ENCODE measurements around the gene ALDOB. TPM values are rescaled to one million over a fixed set of nuclear protein-coding genes. Genes with fewer than 3 reads are reported as not detected.
A peak's percentile ranks its signal among the peaks of the same experiment; 100 is the strongest.

ALDOB gene
- polyA plus RNA-seq, 2 of the 4 experiments (the other 2 are of a cell fraction): not detected

- peaks cover 10% of the 10 kb centered on the region; the same call in 1 of the 3 replicates for H3K4me1 ChIP-seq
- ChIA-PET CTCF (interaction anchor here (1.3 to 2.4 kb wide), 4 partner anchors 11 to 131 kb away, joined by 3 to 17 read pairs (median 4); no protein-coding TSS in a partner anchor), POLR2A (interaction anchor here (0.6 to 1.3 kb wide), 21 partner anchors 10 to 280 kb away, joined by 3 to 12 read pairs (median 5); partner anchors contain the start of gene RNF20)
- no peak for TF ChIP-seq HOXB5 (CRISPR knock-in tag; IDR thresholded peaks at IDR 0.05)
- peak; percentile 58; the same call in 1 of the 2 replicates for TF ChIP-seq PHF8 (IDR thresholded peaks at IDR 0.05; ENCODE audit: borderline replicate concordance, low read depth)
- ATAC-seq: no peak; a peak in 4 of 6 replicates
- peak overlapping the region; percentile 56 for H3K4me3 ChIP-seq
- FAIRE-seq: no peak
- H3K4me2 ChIP-seq: peak overlapping the region; percentile 94
- DNase-seq (ENCODE audit: low read depth in 1 of 2, low spot score in 1 of 2): peak in 1 of 2 experiments; percentile 3
- WGBS (ENCODE audit: missing lambda C conversion rate): 11% methylated on average over 19 of the region's 28 CpGs
- peaks cover 63% of the 10 kb centered on the region for H3K9me3 ChIP-seq
- H3K27ac ChIP-seq: peak overlapping the region; percentile 80 to 95
Measured at GRCh38 chr9:101398930-101399642, 36.5 kb downstream of the ALDOB start.

- CTCF ChIA-PET: interaction anchor here (1.3 to 2.4 kb wide), 4 partner anchors 10 to 132 kb away, joined by 4 to 17 read pairs (median 4); no protein-coding TSS in a partner anchor
- no peak for TF ChIP-seq RNF2 (IDR thresholded peaks at IDR 0.05; ENCODE audit: borderline replicate concordance, low read depth)
- TF ChIP-seq NR3C1 (IDR thresholded peaks at IDR 0.05): no peak
- 0 out of 2 replicates have a peak, but pooled peaks have one; percentile 42 for TF ChIP-seq HOXA7 (CRISPR knock-in tag; IDR thresholded peaks at IDR 0.05)
- TF ChIP-seq NFE2L2 (conservative IDR thresholded peaks at IDR 0.05; ENCODE audit: low read length): no peak
- TF ChIP-seq ATOH8 (CRISPR knock-in tag; IDR thresholded peaks at IDR 0.05; ENCODE audit: low read depth): no peak
- TF ChIP-seq MAX (IDR thresholded peaks at IDR 0.05): peak; percentile 44
- peak; percentile 63 to 64; a peak in 3 of 5 replicates for TF ChIP-seq JUN (IDR thresholded peaks at IDR 0.05)
- no peak for TF ChIP-seq USF2 (IDR thresholded peaks at IDR 0.05)
- no peak for TF ChIP-seq JUNB (IDR thresholded peaks at IDR 0.05)
- no peak for TF ChIP-seq CBX2 (IDR thresholded peaks at IDR 0.05; ENCODE audit: borderline replicate concordance, low read depth)
- TF ChIP-seq PHF8 (IDR thresholded peaks at IDR 0.05; ENCODE audit: borderline replicate concordance, low read depth): 0 out of 2 replicates have a peak, but pooled peaks have one; percentile 60
- TF ChIP-seq MYC (IDR thresholded peaks at IDR 0.05; ENCODE audit: borderline replicate concordance, low read length): no peak
- TF ChIP-seq RFX5 (IDR thresholded peaks at IDR 0.05): peak; percentile 52; the same call in 1 of the 2 replicates
- TF ChIP-seq SMC3 (IDR thresholded peaks at IDR 0.05): no peak
- no peak; the same call in 1 of the 2 replicates for TF ChIP-seq CBX8 (IDR thresholded peaks at IDR 0.05)
- TF ChIP-seq POLR2AphosphoS2 (conservative IDR thresholded peaks at IDR 0.05; ENCODE audit: low read length): no peak
- 0 out of 3 replicates have a peak, but pooled peaks have one; percentile 31 for TF ChIP-seq BCL3 (IDR thresholded peaks at IDR 0.05)
- TF ChIP-seq TP53 (CRISPR knock-in tag; IDR thresholded peaks at IDR 0.05): no peak
- no peak for TF ChIP-seq SREBF2 (IDR thresholded peaks at IDR 0.05)
- peak; percentile 74 for TF ChIP-seq POLR2A (IDR thresholded peaks at IDR 0.05; ENCODE audit: low read length)
- no peak for TF ChIP-seq ZFP36 (IDR thresholded peaks at IDR 0.05; ENCODE audit: borderline replicate concordance, partially characterized antibody)
- no peak for TF ChIP-seq HES2 (IDR thresholded peaks at IDR 0.05)
- FAIRE-seq (no peak), DNase-seq (ENCODE audit: low read depth in 1 of 2, low spot score in 1 of 2) (peak; percentile 96 to 98), ATAC-seq (peak; percentile 99)
- POLR2A ChIA-PET: interaction anchor here (0.6 to 1.3 kb wide), 21 partner anchors 10 to 279 kb away, joined by 3 to 12 read pairs (median 5); partner anchors contain the start of gene RNF20
- H3K4me1 ChIP-seq: peaks cover 10% of the 10 kb centered on the region; the same call in 1 of the 3 replicates
- H3K4me3 ChIP-seq: peak within 1 kb of the TSS; percentile 56
- WGBS (ENCODE audit: missing lambda C conversion rate): 1% methylated on average over 37 of the region's 44 CpGs
- H3K27ac ChIP-seq: peak within 1 kb of the TSS; percentile 89 to 95
- peaks cover 63% of the 10 kb centered on the region for H3K9me3 ChIP-seq
- H3K4me2 ChIP-seq: peak within 1 kb of the TSS; percentile 95
Measured at GRCh38 chr9:101398068-101398929, 37.3 kb downstream of the ALDOB start, which contains the start of the genes MRPL50 and ZNF189. Gene MRPL50, minus strand, starts transcription at chr9:101398618. Its CDS starts 26 bp downstream, at chr9:101398592. Gene ZNF189, plus strand, starts transcription at chr9:101398851. Its CDS starts 306 bp downstream, at chr9:101399157.

Data from A549 (cell line).